Omental fat pad (tissue), 4 donors: ENCODE data around the gene ZNF92. TPM values are rescaled to one million over a fixed set of nuclear protein-coding genes. Genes with fewer than 3 reads are reported as not detected.
"Not testable (repeated sequence)": the region's sequence is repeated elsewhere in the genome, so short reads cannot be mapped to it uniquely, and the experiment has no call there.

Source experiments
- ATAC-seq: fragments of 150-250 bp; one replicate; pipeline ENCODE4 v1.9.1; 2016; ENCODE audit warnings: mild to moderate bottlenecking, moderate library complexity; ENCODE audit not compliant: low FRiP score
- DNase-seq: peaks from one replicate; pipeline ENCODE4 v3.0.0-alpha.2; 2019; ENCODE audit warnings: low spot score
- CTCF ChIP-seq, 3 donors: fragments of 450-650 bp; IDR thresholded peaks; one replicate each; pipeline ENCODE4 v1.5.1; 2016 to 2017; ENCODE audit warnings: antibody characterized with exemption in 3 of 3, mild to moderate bottlenecking in 3 of 3, moderate library complexity in 2 of 3
- total RNA-seq, 4 donors: library from RNA; depleted of rRNA; stranded (reverse); fragments of >200 nt; gene quantifications; one replicate each; pipeline ENCODE4 v1.1.0, GENCODE V29; 2016

ZNF92 gene
- 1 to 10 TPM; 5.0 to 7.7 (median 6.1) TPM for total RNA-seq

- ATAC-seq (peak; percentile 99), DNase-seq (peak; percentile 97)
- no peak for TF ChIP-seq CTCF (IDR thresholded peaks at IDR 0.05)
These were observed at the start of gene ZNF92 for GRCh38 chr7:65373608-65374351. Gene ZNF92 (plus strand): TSS chr7:65373855. CDS start chr7:65373998, 143 bp downstream.

- ATAC-seq: no peak
- no peak for TF ChIP-seq CTCF (IDR thresholded peaks at IDR 0.05)
- DNase-seq: no peak
These were observed 47.7 kb upstream of the ZNF92 start for GRCh38 chr7:65325793-65326432.

- DNase-seq (no peak), ATAC-seq (no peak)
- TF ChIP-seq CTCF (IDR thresholded peaks at IDR 0.05): no peak
These were observed 35.3 kb upstream of the ZNF92 start for GRCh38 chr7:65338346-65338745.

GRCh38 chr7:65339257-65339656 lies 34.4 kb upstream of the ZNF92 start:
- no peak for TF ChIP-seq CTCF (IDR thresholded peaks at IDR 0.05)
- DNase-seq: no peak
- ATAC-seq: no peak

GRCh38 chr7:65342723-65343629 lies 30.7 kb upstream of the ZNF92 start:
- DNase-seq (no peak), ATAC-seq (no peak)
- no peak for TF ChIP-seq CTCF (IDR thresholded peaks at IDR 0.05)

- not testable (repeated sequence) for DNase-seq, ATAC-seq
These were observed 29.1 kb upstream of the ZNF92 start for GRCh38 chr7:65344541-65344940.

- no peak for ATAC-seq
- DNase-seq: no peak
- TF ChIP-seq CTCF (IDR thresholded peaks at IDR 0.05): no peak
These were observed 19.4 kb upstream of the ZNF92 start for GRCh38 chr7:65354263-65354662.
